Adipocyte (in vitro differentiated cells): Measurements from ENCODE around the gene PPP1R2.
A peak's percentile ranks its signal among the peaks of the same experiment; 100 is the strongest.
"Not testable (repeated sequence)": the region's sequence is repeated elsewhere in the genome, so short reads cannot be mapped to it uniquely, and the experiment has no call there.

Experiments used
- DNase-seq: peaks from one replicate; pipeline ENCODE4 v3.0.0-alpha.2; 2015; ENCODE audit warnings: low read depth
- H3K27me3 ChIP-seq: replicated peaks from 2 replicates; pipeline ENCODE4 v1.7.0; 2013; ENCODE audit warnings: mild to moderate bottlenecking, low read length, moderate library complexity; ENCODE audit not compliant: control insufficient read depth, insufficient read depth
- H3K36me3 ChIP-seq: 2 replicates; pipeline ENCODE4 v1.7.0; 2013; ENCODE audit warnings: low read length, mild to moderate bottlenecking, moderate library complexity; ENCODE audit not compliant: control insufficient read depth, insufficient read depth, severe bottlenecking
- H3K4me1 ChIP-seq: 2 replicates; pipeline ENCODE4 v1.7.0; 2013; ENCODE audit warnings: mild to moderate bottlenecking, low read length, moderate library complexity; ENCODE audit not compliant: control insufficient read depth, insufficient read depth
- H3K4me3 ChIP-seq: 2 replicates; pipeline ENCODE4 v1.7.0; 2013; ENCODE audit warnings: mild to moderate bottlenecking, low read length, moderate library complexity
- H3K9ac ChIP-seq: 2 replicates; pipeline ENCODE4 v1.7.0; 2013; ENCODE audit warnings: mild to moderate bottlenecking, low read length, moderate library complexity
- H3K9me3 ChIP-seq: 2 replicates; pipeline ENCODE4 v1.7.0; 2013; ENCODE audit warnings: mild to moderate bottlenecking, low read length, moderate library complexity; ENCODE audit not compliant: control insufficient read depth

PPP1R2 gene

GRCh38 chr3:195542698-195543499 lies at the start of gene PPP1R2:
Gene PPP1R2, minus strand, starts transcription at chr3:195543325. Its CDS starts 300 bp downstream, at chr3:195543025.
- H3K27me3 ChIP-seq: no peaks in the 10 kb centered on the region
- DNase-seq: peak; percentile 99
- H3K4me1 ChIP-seq: peaks cover 38% of the 10 kb centered on the region
- H3K36me3 ChIP-seq: no peaks in the 10 kb centered on the region
- no peaks in the 10 kb centered on the region for H3K9me3 ChIP-seq
- H3K4me3 ChIP-seq: peak within 1 kb of the TSS; percentile 94
- H3K9ac ChIP-seq: peak within 1 kb of the TSS; percentile 97

- no peak overlapping the region for H3K9ac ChIP-seq
These were observed 48.7 kb upstream of the PPP1R2 start for GRCh38 chr3:195591852-195592251.

GRCh38 chr3:195591220-195591619 lies 48.1 kb upstream of the PPP1R2 start:
- Histone ChIP-seq H3K9me3 (peaks cover 12% of the 10 kb centered on the region), H3K9ac (no peak overlapping the region), H3K36me3 (no peaks in the 10 kb centered on the region), H3K27me3 (no peaks in the 10 kb centered on the region), H3K4me3 (no peak overlapping the region), H3K4me1 (peaks cover 17% of the 10 kb centered on the region)
- peak; percentile 72 for DNase-seq

More at GRCh38 chr3:195591852-195592251, 48.7 kb upstream of the PPP1R2 start:
- no peaks in the 10 kb centered on the region for H3K27me3 ChIP-seq
- peak; percentile 42 for DNase-seq
- no peaks in the 10 kb centered on the region for H3K36me3 ChIP-seq
- H3K9me3 ChIP-seq: peaks cover 12% of the 10 kb centered on the region
- H3K4me3 ChIP-seq: peak overlapping the region; percentile 2
- peaks cover 21% of the 10 kb centered on the region for H3K4me1 ChIP-seq

GRCh38 chr3:195590381-195590780 lies 47.3 kb upstream of the PPP1R2 start:
- peaks cover 17% of the 10 kb centered on the region for H3K4me1 ChIP-seq
- H3K27me3 ChIP-seq, H3K36me3 ChIP-seq, H3K9ac ChIP-seq, H3K4me3 ChIP-seq, DNase-seq: not testable (repeated sequence)
- peaks cover 12% of the 10 kb centered on the region for H3K9me3 ChIP-seq

- H3K27me3 ChIP-seq, DNase-seq, H3K4me3 ChIP-seq, H3K9ac ChIP-seq, H3K36me3 ChIP-seq: not testable (repeated sequence)
- Histone ChIP-seq H3K9me3 (peaks cover 12% of the 10 kb centered on the region), H3K4me1 (peaks cover 17% of the 10 kb centered on the region)
These were observed 46.7 kb upstream of the PPP1R2 start for GRCh38 chr3:195589796-195590195.

- no peak for DNase-seq
- no peak overlapping the region for H3K4me3 ChIP-seq
- no peaks in the 10 kb centered on the region for H3K27me3 ChIP-seq
- H3K36me3 ChIP-seq: no peaks in the 10 kb centered on the region
- H3K9ac ChIP-seq: no peak overlapping the region
- H3K4me1 ChIP-seq: peaks cover 33% of the 10 kb centered on the region
- H3K9me3 ChIP-seq: peaks cover 12% of the 10 kb centered on the region
These were observed 44.7 kb upstream of the PPP1R2 start for GRCh38 chr3:195587824-195588223.

GRCh38 chr3:195587406-195587805 lies 44.3 kb upstream of the PPP1R2 start:
- Histone ChIP-seq H3K36me3 (no peaks in the 10 kb centered on the region), H3K4me3 (no peak overlapping the region), H3K9me3 (peaks cover 12% of the 10 kb centered on the region), H3K27me3 (no peaks in the 10 kb centered on the region), H3K4me1 (peaks cover 32% of the 10 kb centered on the region), H3K9ac (no peak overlapping the region)
- no peak for DNase-seq

GRCh38 chr3:195584543-195584870 lies 41.4 kb upstream of the PPP1R2 start:
- Histone ChIP-seq H3K4me3 (peak overlapping the region; percentile 79), H3K9me3 (peaks cover 7% of the 10 kb centered on the region), H3K4me1 (peaks cover 37% of the 10 kb centered on the region), H3K9ac (peak overlapping the region; percentile 77), H3K36me3 (no peaks in the 10 kb centered on the region), H3K27me3 (no peaks in the 10 kb centered on the region)
- no peak for DNase-seq

GRCh38 chr3:195583831-195584542 lies 40.9 kb upstream of the PPP1R2 start, which contains the start of gene APOD:
Gene APOD, minus strand, starts transcription at chr3:195583940. Its CDS starts 4,479 bp downstream, at chr3:195579461.
- Histone ChIP-seq H3K4me1 (peaks cover 37% of the 10 kb centered on the region), H3K4me3 (peak within 1 kb of the TSS; percentile 79), H3K36me3 (no peaks in the 10 kb centered on the region), H3K9ac (peak within 1 kb of the TSS; percentile 77), H3K9me3 (peaks cover 2% of the 10 kb centered on the region), H3K27me3 (no peaks in the 10 kb centered on the region)
- peak; percentile 79 for DNase-seq

GRCh38 chr3:195582947-195583346 lies 39.8 kb upstream of the PPP1R2 start:
- H3K9ac ChIP-seq: peak overlapping the region; percentile 77
- H3K9me3 ChIP-seq: no peaks in the 10 kb centered on the region
- peaks cover 6% of the 10 kb centered on the region for H3K36me3 ChIP-seq
- no peak for DNase-seq
- peak overlapping the region; percentile 79 for H3K4me3 ChIP-seq
- H3K4me1 ChIP-seq: peaks cover 37% of the 10 kb centered on the region
- no peaks in the 10 kb centered on the region for H3K27me3 ChIP-seq

- DNase-seq: peak; percentile 77
- Histone ChIP-seq H3K4me3 (peak overlapping the region; percentile 25), H3K27me3 (no peaks in the 10 kb centered on the region), H3K4me1 (peaks cover 37% of the 10 kb centered on the region), H3K9me3 (no peaks in the 10 kb centered on the region), H3K36me3 (peaks cover 9% of the 10 kb centered on the region), H3K9ac (peak overlapping the region; percentile 70)
These were observed 37.8 kb upstream of the PPP1R2 start for GRCh38 chr3:195580744-195581443.
